Measurements from ENCODE around the gene FUT6. TPM values are rescaled to one million over a fixed set of nuclear protein-coding genes. Genes with fewer than 3 reads are reported as not detected.
"Not testable (repeated sequence)": the region's sequence is repeated elsewhere in the genome, so short reads cannot be mapped to it uniquely, and the experiment has no call there.

FUT6 gene, protein sequence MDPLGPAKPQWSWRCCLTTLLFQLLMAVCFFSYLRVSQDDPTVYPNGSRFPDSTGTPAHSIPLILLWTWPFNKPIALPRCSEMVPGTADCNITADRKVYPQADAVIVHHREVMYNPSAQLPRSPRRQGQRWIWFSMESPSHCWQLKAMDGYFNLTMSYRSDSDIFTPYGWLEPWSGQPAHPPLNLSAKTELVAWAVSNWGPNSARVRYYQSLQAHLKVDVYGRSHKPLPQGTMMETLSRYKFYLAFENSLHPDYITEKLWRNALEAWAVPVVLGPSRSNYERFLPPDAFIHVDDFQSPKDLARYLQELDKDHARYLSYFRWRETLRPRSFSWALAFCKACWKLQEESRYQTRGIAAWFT
- not detected in 2 replicates for total RNA-seq
- not detected in 2 replicates for polyA plus RNA-seq
- not detected in 2 replicates for polyA plus RNA-seq (2012)
- not detected in 2 replicates for polyA minus RNA-seq (ENCODE audit: low replicate concordance)

DNA sequence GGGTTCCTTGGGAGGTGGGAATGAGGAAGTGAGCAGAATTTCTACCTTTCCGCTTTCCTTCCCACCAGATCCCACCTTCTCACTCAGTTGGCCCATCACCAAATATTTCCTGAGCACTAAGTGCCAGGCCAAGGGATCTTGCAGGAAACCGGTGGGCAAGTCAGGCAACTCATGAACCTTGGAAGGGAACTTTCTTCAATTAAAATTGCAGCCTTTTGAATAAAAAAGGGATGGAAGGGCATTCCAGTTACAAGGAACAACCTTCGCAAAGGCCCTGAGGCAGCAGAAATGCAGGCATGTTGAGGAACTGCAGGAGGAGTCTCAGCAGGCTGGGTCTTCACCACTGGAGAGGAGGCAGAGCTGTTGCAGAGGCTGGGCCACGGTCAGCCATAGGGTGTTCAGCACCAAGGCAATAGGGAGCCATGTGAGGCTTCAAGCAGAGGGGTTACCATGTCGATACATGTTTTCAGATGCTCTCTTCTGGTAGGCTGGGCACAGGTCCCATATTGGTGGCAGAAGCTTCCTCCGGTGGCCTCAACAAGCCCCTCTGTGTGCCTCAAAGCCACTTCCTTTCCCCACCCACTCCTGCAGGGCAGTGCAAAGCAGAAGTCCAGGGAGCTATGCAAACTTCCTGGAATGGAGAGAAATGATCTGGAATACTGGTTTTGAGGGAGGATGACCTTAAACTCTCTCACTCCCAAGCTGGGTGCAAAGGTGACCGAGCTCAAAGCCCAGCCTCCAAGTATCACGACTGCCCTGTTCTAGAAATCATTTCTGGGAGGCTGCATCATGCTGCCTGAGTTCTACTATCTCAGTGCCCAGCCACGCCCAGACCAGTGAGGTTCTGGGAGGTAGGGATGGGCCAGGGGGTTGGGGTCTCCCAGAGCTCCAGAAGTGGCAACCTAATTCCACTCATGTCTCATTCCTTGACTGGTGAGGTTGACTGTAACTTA is at the start of gene FUT6:
Gene FUT6 (minus strand): TSS at position 638 of the 953 bp plus-strand sequence. CDS start 7,135 bp downstream, outside the sequence.
- no peaks in the 10 kb centered on the region for H3K27me3 ChIP-seq (ENCODE audit: control insufficient read depth, insufficient read depth, low read length)
- H2AFZ ChIP-seq (ENCODE audit: low read length): no peak within 1 kb of the TSS
- TF ChIP-seq, protein P1, sequence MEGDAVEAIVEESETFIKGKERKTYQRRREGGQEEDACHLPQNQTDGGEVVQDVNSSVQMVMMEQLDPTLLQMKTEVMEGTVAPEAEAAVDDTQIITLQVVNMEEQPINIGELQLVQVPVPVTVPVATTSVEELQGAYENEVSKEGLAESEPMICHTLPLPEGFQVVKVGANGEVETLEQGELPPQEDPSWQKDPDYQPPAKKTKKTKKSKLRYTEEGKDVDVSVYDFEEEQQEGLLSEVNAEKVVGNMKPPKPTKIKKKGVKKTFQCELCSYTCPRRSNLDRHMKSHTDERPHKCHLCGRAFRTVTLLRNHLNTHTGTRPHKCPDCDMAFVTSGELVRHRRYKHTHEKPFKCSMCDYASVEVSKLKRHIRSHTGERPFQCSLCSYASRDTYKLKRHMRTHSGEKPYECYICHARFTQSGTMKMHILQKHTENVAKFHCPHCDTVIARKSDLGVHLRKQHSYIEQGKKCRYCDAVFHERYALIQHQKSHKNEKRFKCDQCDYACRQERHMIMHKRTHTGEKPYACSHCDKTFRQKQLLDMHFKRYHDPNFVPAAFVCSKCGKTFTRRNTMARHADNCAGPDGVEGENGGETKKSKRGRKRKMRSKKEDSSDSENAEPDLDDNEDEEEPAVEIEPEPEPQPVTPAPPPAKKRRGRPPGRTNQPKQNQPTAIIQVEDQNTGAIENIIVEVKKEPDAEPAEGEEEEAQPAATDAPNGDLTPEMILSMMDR (conservative IDR thresholded peaks at IDR 0.05 in 1 of 2, IDR thresholded peaks at IDR 0.05 in 1 of 2; ENCODE audit: low read depth in 1 of 2, low read length in 2 of 2): no peak
- no peak for TF ChIP-seq EZH2 (IDR thresholded peaks at IDR 0.05; ENCODE audit: low read length, missing control alignments)
- no peak within 1 kb of the TSS for H3K27ac ChIP-seq (ENCODE audit: insufficient read depth, low read length)
- H3K9ac ChIP-seq (ENCODE audit: insufficient read depth, low read length): no peak within 1 kb of the TSS
- H3K79me2 ChIP-seq (ENCODE audit: control insufficient read depth, insufficient read depth, low read length): no peaks in the 10 kb centered on the region
- H3K4me3 ChIP-seq (replicated peaks in 1 of 4; ENCODE audit: control extremely low read depth in 1 of 4, insufficient read depth in 1 of 4, low read depth in 3 of 4, low read length in 4 of 4): no peak within 1 kb of the TSS
- no peaks in the 10 kb centered on the region for H4K20me1 ChIP-seq (ENCODE audit: control insufficient read depth, extremely low read depth, insufficient read depth, low read length)
- no peaks in the 10 kb centered on the region for H3K36me3 ChIP-seq (ENCODE audit: control insufficient read depth, insufficient read depth, low read length)
- no peaks in the 10 kb centered on the region for H3K4me1 ChIP-seq (ENCODE audit: control insufficient read depth, extremely low read depth, insufficient read depth, low read length)
- DNase-seq (ENCODE audit: low read depth in 2 of 2): no peak
- H3K9me3 ChIP-seq (ENCODE audit: control insufficient read depth, insufficient read depth, low read depth, low read length): no peaks in the 10 kb centered on the region
- H3K4me2 ChIP-seq (ENCODE audit: extremely low read depth, insufficient read depth, low read length): no peak within 1 kb of the TSS

DNA sequence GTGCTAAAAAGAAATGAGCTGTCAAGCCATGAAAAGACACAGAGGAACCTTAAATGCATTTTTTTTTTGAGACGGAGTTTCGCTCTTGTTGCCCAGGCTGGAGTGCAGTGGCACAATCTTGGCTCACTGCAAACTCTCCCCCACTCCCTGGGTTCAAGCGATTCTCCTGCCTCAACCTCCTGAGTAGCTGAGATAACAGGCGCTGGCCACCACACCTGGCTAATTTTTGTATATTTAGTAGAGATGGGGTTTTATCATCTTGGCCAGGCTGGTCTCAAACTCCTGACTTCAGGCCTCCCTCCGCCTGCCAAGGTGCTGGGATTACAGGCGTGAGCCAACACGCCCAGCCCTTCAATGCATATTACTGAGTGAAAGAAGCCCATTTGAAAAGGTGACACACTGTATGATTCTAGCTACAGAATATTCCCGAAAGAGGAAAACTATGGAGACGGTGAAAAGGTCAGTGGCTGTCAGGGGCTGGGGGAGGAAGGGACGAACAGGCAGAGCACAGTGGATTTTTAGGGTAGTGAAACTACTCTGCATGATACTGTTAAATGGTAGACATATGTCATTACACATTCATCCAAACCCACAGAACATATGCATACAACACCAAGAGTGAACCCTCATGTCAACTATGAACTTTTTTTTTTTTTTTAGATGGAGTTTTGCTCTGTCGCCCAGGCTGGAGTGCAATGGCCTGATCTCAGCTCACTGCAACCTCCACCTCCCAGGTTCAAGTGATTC is 44.7 kb upstream of the FUT6 start:
- not testable (repeated sequence) for H3K9me3 ChIP-seq (ENCODE audit: control insufficient read depth, insufficient read depth, low read depth, low read length); H3K79me2 ChIP-seq (ENCODE audit: control insufficient read depth, insufficient read depth, low read length); H3K36me3 ChIP-seq (ENCODE audit: control insufficient read depth, insufficient read depth, low read length); H2AFZ ChIP-seq (ENCODE audit: low read length); H4K20me1 ChIP-seq (ENCODE audit: control insufficient read depth, extremely low read depth, insufficient read depth, low read length); H3K4me3 ChIP-seq (replicated peaks in 1 of 4; ENCODE audit: control extremely low read depth in 1 of 4, insufficient read depth in 1 of 4, low read depth in 3 of 4, low read length in 4 of 4); H3K4me2 ChIP-seq (ENCODE audit: extremely low read depth, insufficient read depth, low read length); DNase-seq (ENCODE audit: low read depth in 2 of 2); H3K27me3 ChIP-seq (ENCODE audit: control insufficient read depth, insufficient read depth, low read length); H3K9ac ChIP-seq (ENCODE audit: insufficient read depth, low read length); H3K4me1 ChIP-seq (ENCODE audit: control insufficient read depth, extremely low read depth, insufficient read depth, low read length); H3K27ac ChIP-seq (ENCODE audit: insufficient read depth, low read length)

DNA sequence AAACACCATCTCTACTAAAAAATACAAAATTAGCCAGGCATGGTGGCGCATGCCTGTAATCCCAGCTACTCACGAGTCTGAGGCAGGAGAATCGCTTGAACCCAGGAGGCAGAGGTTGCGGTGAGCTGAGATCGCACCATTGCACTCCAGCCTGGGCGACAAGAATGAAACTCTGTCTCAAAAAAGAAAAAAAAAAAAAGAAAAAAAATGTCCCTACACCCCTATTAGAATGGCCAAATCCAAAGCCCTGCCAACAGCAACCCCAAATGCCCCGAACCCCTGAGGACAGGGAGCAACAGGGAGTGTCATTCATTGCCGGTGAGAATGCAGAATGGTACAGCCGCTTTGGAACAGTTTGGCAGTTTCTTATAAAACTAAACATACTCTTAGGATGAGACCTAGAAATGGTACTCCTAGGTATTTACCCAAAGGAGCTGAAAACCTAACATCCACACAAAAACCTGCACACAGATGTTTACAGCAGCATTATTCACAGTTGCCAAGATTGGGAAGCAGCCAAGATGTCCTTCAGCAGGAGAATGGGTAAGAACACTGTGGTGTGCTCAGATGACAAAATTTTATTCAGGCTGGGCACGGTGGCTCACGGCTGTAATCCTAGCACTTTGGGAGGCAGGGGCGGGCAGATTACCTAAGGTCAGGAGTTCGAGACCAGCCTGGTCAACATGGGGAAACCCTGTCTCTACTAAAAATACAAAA is 43.8 kb upstream of the FUT6 start:
- not testable (repeated sequence) for H3K79me2 ChIP-seq (ENCODE audit: control insufficient read depth, insufficient read depth, low read length); H3K9me3 ChIP-seq (ENCODE audit: control insufficient read depth, insufficient read depth, low read depth, low read length); H3K27ac ChIP-seq (ENCODE audit: insufficient read depth, low read length); H3K36me3 ChIP-seq (ENCODE audit: control insufficient read depth, insufficient read depth, low read length); H3K4me1 ChIP-seq (ENCODE audit: control insufficient read depth, extremely low read depth, insufficient read depth, low read length); H3K9ac ChIP-seq (ENCODE audit: insufficient read depth, low read length); H3K4me2 ChIP-seq (ENCODE audit: extremely low read depth, insufficient read depth, low read length); H2AFZ ChIP-seq (ENCODE audit: low read length); H3K27me3 ChIP-seq (ENCODE audit: control insufficient read depth, insufficient read depth, low read length); H4K20me1 ChIP-seq (ENCODE audit: control insufficient read depth, extremely low read depth, insufficient read depth, low read length); H3K4me3 ChIP-seq (replicated peaks in 1 of 4; ENCODE audit: control extremely low read depth in 1 of 4, insufficient read depth in 1 of 4, low read depth in 3 of 4, low read length in 4 of 4); DNase-seq (ENCODE audit: low read depth in 2 of 2)
